NCI-H2227 (cell line): ENCODE results near the gene EML6.

Experiments
- DNase-seq: peaks from one replicate; lab custom pipeline; 2025; ENCODE audit not compliant: unreplicated experiment; lab: John Stamatoyannopoulos, UW

Gene EML6

GRCh38 chr2:54957321-54957999 is 234.0 kb downstream of the EML6 start:
- no peak for DNase-seq

GRCh38 chr2:54958717-54959371 is 235.4 kb downstream of the EML6 start:
- DNase-seq: no peak

GRCh38 chr2:54960164-54960563 is 236.7 kb downstream of the EML6 start:
- DNase-seq: no peak

GRCh38 chr2:54962511-54962910 is 239.0 kb downstream of the EML6 start:
- DNase-seq: no peak

- DNase-seq: no peak
Observed at GRCh38 chr2:54962935-54963440, 239.5 kb downstream of the EML6 start.

- DNase-seq: no peak
Observed at GRCh38 chr2:54963476-54963875, 240.0 kb downstream of the EML6 start.

- no peak for DNase-seq
Observed at GRCh38 chr2:54964271-54964670, 240.8 kb downstream of the EML6 start.

- DNase-seq: no peak
Observed at GRCh38 chr2:54964816-54965215, 241.4 kb downstream of the EML6 start.

GRCh38 chr2:54965425-54965824 is 242.0 kb downstream of the EML6 start:
- DNase-seq: no peak

GRCh38 chr2:54966165-54966832 is 242.8 kb downstream of the EML6 start:
- no peak for DNase-seq

GRCh38 chr2:54966837-54967236 is 243.4 kb downstream of the EML6 start:
- no peak for DNase-seq

- DNase-seq: no peak
Observed at GRCh38 chr2:54967269-54967668, 243.8 kb downstream of the EML6 start.

- DNase-seq: no peak
Observed at GRCh38 chr2:54967759-54968365, 244.4 kb downstream of the EML6 start.

- DNase-seq: no peak
Observed at GRCh38 chr2:54968561-54969218, 245.2 kb downstream of the EML6 start.

- no peak for DNase-seq
Observed at GRCh38 chr2:54969295-54969939, 246.0 kb downstream of the EML6 start.

GRCh38 chr2:54969940-54970338 is 246.5 kb downstream of the EML6 start:
- DNase-seq: no peak

- no peak for DNase-seq
Observed at GRCh38 chr2:54975175-54975574, 251.7 kb downstream of the EML6 start.

- DNase-seq: no peak
Observed at GRCh38 chr2:54975598-54976492, 252.4 kb downstream of the EML6 start.

- no peak for DNase-seq
Observed at GRCh38 chr2:54977149-54977548, 253.7 kb downstream of the EML6 start.
